GM18505 (cell line): ENCODE data around the gene GABRE.

Experiments
- ATAC-seq: cut with Tn5 transposase; IDR thresholded peaks from one replicate; pipeline ENCODE4 v1.9.1; 2021; ENCODE audit not compliant: unreplicated experiment
- POLR2A ChIP-seq: IDR thresholded peaks from 4 replicates; pipeline ENCODE4 v1.6.1; 2011; ENCODE audit warnings: borderline replicate concordance; ENCODE audit not compliant: insufficient read depth, insufficient read length; ENCODE audit errors: extremely low read depth

Gene GABRE

DNA sequence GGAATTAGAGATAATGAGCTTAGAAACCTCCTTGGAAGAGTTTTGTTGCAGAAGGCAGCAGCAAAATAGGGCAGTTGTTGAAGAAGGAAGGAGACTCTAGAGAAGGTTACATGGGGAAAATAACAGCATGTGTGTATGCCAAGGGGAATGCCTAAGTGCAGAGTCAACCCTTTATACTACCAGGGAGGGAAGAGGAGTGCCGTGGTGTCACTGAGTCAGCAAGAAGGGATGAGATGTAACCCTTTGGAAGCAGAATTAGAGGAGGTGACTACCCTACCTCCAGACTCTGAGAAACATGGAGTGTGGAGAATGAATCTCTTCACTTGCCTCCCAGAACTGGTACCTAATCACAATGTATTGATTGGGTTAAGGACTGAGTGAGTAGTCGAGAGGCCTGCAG is 6.7 kb upstream of the GABRE start:
- no peak for ATAC-seq

GRCh38 chrX:151977923-151978322 is 3.4 kb upstream of the GABRE start:
- no peak for ATAC-seq
- TF ChIP-seq POLR2A = no peak

More for the DNA sequence above, 6.7 kb upstream of the GABRE start:
- TF ChIP-seq POLR2A = no peak

DNA sequence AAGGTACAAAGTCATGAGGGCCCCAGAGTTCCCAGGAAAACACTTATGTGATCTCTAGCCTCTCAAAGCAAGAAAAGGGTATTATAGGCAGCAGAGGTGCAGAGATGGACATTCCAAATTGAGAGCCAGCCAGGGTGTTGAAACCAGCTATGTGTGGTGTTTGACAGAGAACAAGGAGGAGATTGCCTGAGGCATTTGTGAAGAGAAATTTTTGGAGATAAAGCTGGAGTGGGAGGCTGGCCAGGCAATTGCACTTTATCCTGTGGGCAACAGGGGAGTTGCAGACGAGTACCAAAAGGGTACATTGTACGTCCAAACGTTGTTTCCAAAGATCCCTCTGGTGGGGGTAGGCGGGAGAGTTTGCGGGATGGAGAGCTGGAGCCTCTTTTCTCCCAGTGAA is 2.5 kb upstream of the GABRE start:
- no peak for TF ChIP-seq POLR2A
- ATAC-seq = no peak

- TF ChIP-seq POLR2A = no peak
- no peak for ATAC-seq
Measured at GRCh38 chrX:151975736-151976275, 1.3 kb upstream of the GABRE start.

DNA sequence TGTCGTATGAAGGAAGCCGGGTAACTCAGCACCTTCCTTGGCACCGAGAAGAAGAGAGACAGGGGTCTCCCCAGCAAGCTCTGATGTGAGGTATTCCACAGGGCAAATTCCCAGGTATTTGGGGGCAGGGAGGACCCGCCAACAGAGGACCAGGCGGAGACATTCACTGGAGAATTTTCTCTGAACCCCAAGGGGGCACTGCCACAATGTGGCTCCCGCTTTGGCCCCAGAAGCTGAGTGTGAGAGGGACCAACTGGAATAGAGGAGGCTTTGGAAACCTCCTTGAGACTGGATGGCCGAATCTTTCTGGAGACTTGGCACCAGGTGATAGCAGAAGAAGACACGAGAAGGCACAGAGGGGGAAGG is 735 bp upstream of the GABRE start:
- ATAC-seq = no peak

GRCh38 chrX:151973851-151974335 is 583 bp downstream of the GABRE start:
- TF ChIP-seq POLR2A = no peak
- no peak for ATAC-seq

More for the DNA sequence above, 735 bp upstream of the GABRE start:
- TF ChIP-seq POLR2A = no peak

DNA sequence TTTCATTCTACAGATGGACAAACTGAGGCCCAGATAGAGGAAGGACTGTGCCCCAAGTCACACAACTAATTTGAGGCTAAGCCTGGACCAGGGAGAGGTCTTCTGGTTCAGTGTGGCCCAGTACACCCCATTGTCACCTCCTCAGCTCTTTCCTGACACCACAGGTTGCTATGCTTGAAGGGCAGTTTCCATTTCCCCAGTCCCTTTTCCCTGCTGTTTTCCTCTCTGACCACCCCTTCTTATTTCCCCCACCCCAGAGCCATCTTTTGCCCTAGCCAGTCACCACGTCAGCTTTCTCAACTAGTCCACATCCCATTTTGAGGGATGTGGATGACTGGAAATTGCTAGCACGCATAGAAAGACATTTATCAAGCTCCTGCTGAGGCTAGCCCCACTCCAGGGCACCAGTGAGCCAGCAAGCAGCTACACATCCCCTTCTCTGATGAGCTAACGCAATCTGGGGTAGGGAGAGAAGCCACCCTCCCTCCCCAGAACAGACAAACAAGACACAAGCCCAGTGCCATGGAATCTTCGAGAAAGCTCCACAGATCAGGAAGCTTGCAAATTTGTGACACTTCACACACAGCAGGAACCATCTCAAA is 1.3 kb downstream of the GABRE start:
- ATAC-seq = no peak
- no peak for TF ChIP-seq POLR2A

- ATAC-seq = no peak
- TF ChIP-seq POLR2A = no peak
Measured at GRCh38 chrX:151970661-151971060, 3.8 kb downstream of the GABRE start.

DNA sequence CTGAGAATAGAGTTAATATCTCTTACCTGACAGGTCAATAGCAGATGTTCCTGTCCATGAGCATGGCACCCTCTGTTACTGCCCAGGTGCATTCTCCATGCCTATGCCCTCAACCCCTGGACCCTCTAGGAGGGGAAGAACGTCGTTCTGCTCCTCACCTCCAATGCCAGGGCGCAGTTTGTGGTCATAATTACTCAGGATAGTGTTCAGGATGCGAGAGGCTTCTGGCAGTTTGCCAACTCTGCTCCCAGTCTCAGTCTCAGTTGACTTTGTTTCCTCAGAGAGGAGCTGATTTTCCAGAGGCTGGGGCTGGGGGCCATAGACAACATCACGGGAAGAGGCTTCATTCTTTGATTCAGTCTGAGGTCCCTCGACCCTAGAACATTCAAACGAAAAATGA is 4.4 kb downstream of the GABRE start:
- ATAC-seq = no peak
- no peak for TF ChIP-seq POLR2A

DNA sequence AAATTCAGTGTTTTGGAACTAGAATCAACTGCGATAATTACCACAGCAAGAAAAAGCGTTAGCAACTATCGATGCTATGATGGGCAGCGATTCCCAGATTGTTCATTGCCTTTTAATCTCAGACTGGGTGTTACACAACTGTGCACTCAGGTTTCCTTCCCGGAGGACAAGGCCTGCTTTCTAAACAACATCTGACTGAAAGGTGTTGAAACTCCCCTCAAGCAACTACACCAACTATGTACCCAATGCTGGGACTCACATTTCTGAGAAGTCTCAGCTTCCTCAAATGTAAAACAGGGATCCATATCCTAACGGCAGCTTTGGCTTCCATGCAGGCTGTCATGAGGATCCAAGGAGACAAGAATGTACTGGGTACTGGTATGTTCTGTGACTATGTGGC is 8.2 kb downstream of the GABRE start:
- TF ChIP-seq POLR2A = no peak
- ATAC-seq = no peak

DNA sequence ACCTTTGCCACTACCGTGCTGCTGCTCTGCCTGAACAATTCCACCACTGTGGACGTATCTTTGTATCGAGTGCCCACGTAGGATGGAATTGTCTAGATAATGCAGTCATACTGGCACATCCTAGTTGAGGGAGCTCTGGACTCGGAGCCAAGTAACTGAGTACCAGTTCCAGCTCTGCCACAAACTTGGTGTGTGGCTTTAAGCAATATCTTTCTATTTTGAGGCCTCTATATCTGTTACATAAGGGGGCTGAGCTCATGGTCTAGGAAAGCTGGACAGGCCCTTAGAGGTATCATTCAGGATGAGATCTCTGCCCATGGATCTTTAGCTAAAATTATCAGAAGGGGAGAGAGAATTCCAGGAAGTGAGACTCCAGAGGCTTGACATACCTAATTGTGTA is 12.4 kb downstream of the GABRE start:
- no peak for TF ChIP-seq POLR2A
- no peak for ATAC-seq

- TF ChIP-seq POLR2A = no peak
- no peak for ATAC-seq
Measured at GRCh38 chrX:151958101-151958500, 16.4 kb downstream of the GABRE start.

GRCh38 chrX:151954730-151955129 is 19.7 kb downstream of the GABRE start:
- no peak for TF ChIP-seq POLR2A
- ATAC-seq = no peak

DNA sequence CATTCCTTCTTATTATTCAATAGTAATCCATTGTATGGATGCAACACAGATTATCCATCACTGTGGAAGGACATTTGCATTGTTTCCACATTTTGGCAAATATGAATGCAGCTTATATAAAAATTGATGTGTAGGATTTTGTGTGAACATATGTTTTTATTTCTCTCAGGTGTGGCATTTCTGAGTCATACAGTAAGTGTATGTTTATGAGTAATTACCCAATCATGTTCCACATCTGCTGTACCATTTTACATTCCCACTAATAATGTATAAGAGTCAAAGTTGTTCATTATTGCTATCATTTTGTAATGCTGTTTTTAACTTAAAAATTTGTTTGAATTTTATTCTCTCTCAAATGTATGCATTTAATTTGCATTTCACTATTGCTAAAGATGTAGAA is 36.3 kb downstream of the GABRE start:
- no peak for ATAC-seq
- TF ChIP-seq POLR2A = no peak

GRCh38 chrX:151935358-151935757 is 39.1 kb downstream of the GABRE start:
- no peak for ATAC-seq
- TF ChIP-seq POLR2A = no peak
